A673 (cell line): Measurements from ENCODE around the gene SRPX2.

Experiments used
- CTCF ChIP-seq: fragments of 300-800, 200-600 bp; sonication (generic); conservative IDR thresholded peaks from 2 replicates; pipeline ENCODE4 v1.5.1; 2017; ENCODE audit warnings: low read depth, mild to moderate bottlenecking, antibody characterized with exemption, low read length, moderate library complexity, mixed read lengths
- EZH2 ChIP-seq: fragments of 200-600 bp; sonication (generic); IDR thresholded peaks from 2 replicates; pipeline ENCODE4 v1.6.1; 2017; ENCODE audit warnings: borderline replicate concordance, low read depth, mild to moderate bottlenecking, mixed read lengths, antibody characterized with exemption, low read length; ENCODE audit not compliant: poor library complexity, severe bottlenecking

GRCh38 chrX:100687128-100687527 lies 43.1 kb downstream of the SRPX2 start:
- TF ChIP-seq CTCF (no peak), EZH2 (no peak)
